Measurements from ENCODE around the gene CD8B.

CD8B gene

DNA sequence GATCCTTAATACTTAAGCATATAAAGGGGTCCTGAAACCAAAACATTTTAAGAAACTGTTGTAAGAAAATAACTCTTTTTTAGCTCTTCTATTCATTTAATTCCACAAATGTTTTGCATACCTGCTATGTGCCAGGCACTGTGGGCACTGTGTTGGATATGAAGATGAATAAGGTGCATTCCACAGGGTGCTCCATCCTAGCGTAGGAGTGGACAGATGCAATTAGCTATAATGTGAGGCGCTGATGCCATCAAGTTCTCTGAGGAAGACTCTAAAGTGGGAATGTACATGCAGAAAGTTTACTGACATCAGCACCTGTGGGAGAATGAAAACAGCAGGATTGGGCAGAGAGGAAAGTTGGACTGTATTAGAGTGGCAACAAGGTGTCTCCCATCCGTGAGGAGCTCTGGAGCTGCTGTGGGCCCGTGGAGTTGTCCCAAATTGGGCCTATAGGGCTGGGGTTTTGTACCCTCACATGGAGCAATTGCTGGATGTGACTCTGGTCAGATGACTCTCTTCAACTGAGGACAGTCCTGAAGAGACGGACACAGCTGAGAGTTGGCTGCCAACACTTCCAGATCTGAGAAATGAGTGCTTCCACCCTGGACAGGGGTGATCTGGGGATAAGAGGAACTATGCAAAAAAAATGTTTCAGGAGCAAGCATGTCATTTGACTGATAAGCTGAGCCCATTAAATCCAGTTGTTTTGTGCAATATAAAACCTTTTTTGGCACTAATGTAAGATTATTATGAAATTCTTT lies 93.3 kb downstream of the CD8B start:
- DNase-seq, result no peak

All from NCI-H446 treated with DMSO at 0.1 percent for 48 hours (cell line).